Activated CD8-positive, alpha-beta memory T cell treated with anti-CD3 and anti-CD28 coated beads for 24 hours (primary cell): Measurements from ENCODE around the gene ANLN.
A peak's percentile ranks its signal among the peaks of the same experiment; 100 is the strongest.

Experiments used
- DNase-seq: peaks from one replicate; pipeline ENCODE4 v3.0.0-alpha.2; 2020

Gene ANLN, protein sequence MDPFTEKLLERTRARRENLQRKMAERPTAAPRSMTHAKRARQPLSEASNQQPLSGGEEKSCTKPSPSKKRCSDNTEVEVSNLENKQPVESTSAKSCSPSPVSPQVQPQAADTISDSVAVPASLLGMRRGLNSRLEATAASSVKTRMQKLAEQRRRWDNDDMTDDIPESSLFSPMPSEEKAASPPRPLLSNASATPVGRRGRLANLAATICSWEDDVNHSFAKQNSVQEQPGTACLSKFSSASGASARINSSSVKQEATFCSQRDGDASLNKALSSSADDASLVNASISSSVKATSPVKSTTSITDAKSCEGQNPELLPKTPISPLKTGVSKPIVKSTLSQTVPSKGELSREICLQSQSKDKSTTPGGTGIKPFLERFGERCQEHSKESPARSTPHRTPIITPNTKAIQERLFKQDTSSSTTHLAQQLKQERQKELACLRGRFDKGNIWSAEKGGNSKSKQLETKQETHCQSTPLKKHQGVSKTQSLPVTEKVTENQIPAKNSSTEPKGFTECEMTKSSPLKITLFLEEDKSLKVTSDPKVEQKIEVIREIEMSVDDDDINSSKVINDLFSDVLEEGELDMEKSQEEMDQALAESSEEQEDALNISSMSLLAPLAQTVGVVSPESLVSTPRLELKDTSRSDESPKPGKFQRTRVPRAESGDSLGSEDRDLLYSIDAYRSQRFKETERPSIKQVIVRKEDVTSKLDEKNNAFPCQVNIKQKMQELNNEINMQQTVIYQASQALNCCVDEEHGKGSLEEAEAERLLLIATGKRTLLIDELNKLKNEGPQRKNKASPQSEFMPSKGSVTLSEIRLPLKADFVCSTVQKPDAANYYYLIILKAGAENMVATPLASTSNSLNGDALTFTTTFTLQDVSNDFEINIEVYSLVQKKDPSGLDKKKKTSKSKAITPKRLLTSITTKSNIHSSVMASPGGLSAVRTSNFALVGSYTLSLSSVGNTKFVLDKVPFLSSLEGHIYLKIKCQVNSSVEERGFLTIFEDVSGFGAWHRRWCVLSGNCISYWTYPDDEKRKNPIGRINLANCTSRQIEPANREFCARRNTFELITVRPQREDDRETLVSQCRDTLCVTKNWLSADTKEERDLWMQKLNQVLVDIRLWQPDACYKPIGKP

GRCh38 chr7:36389371-36390198, at the start of gene ANLN:
Gene ANLN, plus strand, starts transcription at chr7:36389862. Its CDS starts 165 bp downstream, at chr7:36390027.
- peak; percentile 93 for DNase-seq

GRCh38 chr7:36343548-36343947, 46.1 kb upstream of the ANLN start:
- DNase-seq = no peak

DNA sequence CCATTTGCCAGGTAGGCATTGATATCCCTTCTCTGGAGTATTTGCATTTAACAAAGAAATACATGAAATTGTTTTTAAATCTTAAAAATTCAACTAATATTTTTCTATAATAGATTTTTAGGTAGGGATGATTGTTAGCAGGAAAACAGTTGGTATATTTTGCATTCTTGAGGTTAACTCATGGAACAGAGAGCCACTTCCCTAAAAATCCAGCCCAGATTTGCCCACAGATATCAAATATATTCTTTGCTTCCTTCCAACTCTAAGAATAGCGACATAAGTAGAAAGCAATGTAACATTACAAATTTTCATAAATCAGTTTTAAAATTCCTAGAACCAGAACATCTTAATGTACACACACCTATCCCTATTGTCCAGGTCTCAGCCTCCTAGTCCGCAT, 45.0 kb upstream of the ANLN start:
- DNase-seq = no peak

DNA sequence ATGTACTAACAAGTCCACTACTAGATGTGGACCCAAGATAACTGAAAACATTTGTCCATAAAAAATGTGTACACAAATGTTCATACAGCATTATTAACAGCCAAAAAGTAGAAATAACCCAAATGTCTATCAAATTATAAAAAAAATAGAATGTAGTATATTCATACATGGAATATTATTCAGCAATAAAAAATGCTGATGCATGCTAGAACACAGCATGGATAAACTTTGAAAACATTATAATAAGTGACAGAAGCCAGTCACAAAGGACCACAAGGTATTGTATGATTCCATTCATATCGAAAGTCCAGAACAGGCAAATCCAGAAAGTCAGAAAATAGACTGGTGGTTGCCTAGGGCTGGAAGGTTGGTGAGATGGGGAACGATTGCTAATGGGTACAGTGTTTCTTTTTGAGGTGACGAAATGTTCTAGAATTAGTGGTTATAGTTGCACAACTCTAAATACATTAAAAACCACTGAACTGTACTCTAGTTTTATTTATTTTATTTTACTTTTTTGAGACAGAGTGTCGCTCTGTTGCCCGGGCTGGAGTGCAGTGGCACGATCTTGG, 43.3 kb upstream of the ANLN start:
- no peak for DNase-seq

- no peak for DNase-seq
These were observed 41.4 kb upstream of the ANLN start for GRCh38 chr7:36348256-36348655.

- DNase-seq = no peak
These were observed 40.9 kb upstream of the ANLN start for GRCh38 chr7:36348771-36349170.

GRCh38 chr7:36349626-36350025, 40.0 kb upstream of the ANLN start:
- no peak for DNase-seq

DNA sequence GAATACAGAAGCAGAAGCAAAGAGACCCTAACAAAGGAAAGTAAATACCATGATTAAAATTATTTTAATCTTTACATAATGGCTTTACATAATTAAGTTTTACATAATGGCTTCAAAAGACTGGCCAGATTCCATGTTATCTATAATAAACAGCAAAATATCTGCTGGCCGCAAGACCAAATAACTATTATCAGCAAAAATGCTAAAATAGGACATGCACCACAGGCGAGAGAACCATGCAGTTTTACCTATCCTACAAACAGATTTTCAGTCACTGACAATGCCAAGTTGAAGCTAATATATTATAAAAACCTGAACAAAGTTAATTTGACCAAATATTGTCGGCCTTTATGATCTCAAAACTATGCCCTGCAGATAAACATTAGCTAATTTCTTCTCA, 34.2 kb upstream of the ANLN start:
- DNase-seq = no peak

- no peak for DNase-seq
These were observed 32.6 kb upstream of the ANLN start for GRCh38 chr7:36357054-36357453.

DNA sequence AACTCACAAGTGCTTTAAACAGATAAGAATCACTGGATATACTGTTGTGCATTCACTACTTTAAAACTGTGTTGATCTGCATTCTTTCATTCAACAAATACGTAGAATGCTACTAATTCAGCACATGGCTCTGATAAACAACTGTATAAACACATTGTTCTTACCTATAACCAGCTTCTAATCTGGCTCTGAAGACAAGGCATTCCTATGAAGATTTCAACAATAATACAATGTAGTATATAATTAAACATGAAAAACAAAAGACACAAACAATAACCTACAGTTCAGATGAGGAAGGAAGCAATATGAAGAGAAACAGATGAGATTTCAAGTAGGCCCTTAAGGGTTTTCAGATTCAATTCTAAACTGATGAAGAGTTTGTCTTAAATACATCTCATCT, 31.1 kb upstream of the ANLN start:
- DNase-seq = no peak

GRCh38 chr7:36360244-36360643, 29.4 kb upstream of the ANLN start:
- DNase-seq = no peak

GRCh38 chr7:36361227-36361626, 28.4 kb upstream of the ANLN start:
- DNase-seq = no peak

DNA sequence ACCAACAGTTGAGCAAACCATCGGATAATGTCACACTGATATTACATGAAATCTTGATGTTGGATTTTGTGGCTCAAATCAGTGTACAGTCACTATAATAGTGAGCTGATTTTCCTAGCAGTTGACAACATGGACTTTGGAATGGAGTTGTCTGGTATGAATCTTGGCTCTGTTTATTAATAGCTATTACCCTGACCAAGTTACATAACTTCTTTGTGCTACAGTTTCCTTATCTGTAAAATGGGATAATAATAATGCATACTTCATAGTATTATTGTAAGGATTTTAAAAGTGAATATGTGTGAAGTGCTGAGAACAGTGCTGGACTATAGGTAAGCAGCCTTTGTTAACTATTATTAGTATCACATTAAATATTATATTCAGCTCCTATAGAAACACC, 26.1 kb upstream of the ANLN start:
- DNase-seq = no peak

DNA sequence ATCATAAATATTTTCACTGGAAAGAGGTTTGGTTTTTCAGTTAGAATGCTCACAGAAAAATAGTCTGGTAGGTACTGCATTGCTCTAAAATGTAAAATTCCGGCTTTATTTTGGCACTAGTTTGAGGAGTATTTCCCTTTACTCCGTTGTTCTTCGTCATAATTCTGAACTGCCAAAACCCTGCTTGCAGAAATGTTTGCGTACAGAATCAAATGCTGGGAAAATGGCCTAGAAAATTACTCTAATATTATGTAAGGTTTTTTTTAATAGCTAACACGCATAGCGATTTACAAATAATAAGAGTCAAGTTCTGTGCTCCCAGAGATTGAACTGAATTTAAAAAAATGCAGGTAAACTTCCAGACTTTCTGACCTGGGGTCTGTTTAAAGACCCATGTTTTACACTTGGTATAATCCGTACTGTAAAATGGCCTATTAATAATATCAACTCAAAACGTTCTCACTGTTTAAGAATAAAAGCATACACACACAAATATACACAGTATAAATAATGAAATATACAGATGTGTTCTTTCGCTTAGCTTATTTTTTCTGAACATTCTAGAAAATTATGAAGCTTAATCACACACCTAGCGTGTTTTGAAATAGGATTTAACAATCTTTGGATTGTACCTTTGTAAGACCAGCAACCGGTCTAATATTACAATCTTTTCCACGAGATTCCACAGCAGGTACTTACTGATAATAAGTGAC, 23.5 kb upstream of the ANLN start:
- DNase-seq = no peak

DNA sequence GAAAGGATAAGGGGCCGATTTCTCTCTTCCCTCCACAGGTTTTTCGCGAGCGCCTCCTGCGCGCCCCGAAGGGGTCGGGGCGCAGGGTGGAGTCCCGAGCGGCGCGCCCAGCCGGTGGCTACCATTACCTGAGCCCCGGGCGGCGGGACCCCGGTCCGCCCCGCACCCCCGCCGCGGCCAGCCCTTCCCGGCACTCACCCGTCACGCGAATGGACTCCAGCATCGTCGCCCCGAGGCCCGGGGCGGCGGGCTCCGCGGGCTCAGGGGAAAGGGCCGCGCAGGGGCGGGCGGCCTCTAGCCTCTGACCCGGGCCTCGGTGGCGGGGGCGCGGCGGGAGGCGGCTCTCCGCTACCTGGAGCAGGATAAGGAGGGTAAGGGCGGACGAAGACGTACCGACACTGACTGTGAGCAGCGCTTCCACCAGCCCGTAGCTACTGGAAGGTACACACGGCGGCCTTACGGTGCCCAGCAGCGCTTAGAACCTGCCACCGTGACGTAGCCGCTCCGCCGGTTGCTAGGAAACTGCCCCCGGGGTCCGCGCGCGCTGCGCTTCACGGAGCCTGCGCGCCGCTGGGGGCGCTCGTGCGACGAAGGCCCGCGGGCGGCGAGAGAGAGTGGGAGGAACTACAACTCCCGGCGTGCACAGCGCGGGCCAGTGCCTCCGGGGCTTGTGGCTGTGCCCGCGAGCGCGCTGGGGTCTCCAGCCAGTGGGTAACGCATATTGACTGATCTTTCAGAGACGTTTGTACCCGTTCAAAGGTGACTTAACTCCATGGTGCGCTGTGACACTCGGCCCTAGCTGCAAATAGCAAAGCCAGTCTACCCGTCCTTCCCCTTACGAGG, 22.7 kb upstream of the ANLN start:
- DNase-seq = peak; percentile 96

DNA sequence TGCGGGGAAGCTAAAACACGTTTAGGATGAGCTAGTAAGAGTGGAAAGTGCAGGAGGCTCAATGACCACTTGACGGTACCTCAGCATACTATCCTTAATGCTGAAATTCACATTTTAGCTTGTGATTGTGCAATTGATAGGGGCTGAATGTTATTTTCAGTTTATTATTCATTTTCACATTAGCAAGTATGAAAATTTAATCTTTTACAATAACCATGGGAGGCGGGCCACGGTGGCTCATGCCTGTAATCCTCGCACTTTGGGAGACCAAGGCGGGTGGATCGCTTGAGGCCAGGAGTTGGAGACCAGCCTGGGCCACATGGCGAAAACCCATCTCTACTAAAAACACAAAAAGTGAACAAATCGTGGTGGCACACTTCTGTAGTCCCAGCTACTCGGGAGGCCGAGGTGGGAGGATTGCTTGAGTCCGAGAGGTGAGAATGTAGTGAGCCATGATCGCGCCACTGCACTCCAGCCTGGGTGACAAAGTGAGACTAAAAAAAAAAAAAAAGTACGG, 22.0 kb upstream of the ANLN start:
- DNase-seq = no peak

- no peak for DNase-seq
These were observed 21.2 kb upstream of the ANLN start for GRCh38 chr7:36368496-36368895.

- DNase-seq = no peak
These were observed 20.5 kb upstream of the ANLN start for GRCh38 chr7:36369171-36369570.

DNA sequence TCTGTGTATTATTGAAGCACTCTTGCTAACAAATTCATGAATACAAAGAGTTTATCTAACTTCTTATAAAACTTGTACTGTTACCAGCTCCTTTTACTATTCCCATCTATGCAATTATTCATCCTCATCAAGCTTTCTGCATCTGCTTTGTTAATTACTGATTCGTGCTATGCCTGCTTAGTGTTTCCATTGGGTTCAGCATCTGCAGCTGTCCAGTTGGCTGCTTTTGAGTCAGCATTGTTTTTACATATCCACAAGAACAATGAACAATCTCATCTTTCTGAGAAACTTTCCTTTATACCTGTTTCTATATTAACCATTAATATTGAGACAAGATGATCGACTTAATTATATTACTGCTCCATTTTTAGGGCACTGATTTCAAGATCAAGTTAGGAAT, 19.6 kb upstream of the ANLN start:
- no peak for DNase-seq

DNA sequence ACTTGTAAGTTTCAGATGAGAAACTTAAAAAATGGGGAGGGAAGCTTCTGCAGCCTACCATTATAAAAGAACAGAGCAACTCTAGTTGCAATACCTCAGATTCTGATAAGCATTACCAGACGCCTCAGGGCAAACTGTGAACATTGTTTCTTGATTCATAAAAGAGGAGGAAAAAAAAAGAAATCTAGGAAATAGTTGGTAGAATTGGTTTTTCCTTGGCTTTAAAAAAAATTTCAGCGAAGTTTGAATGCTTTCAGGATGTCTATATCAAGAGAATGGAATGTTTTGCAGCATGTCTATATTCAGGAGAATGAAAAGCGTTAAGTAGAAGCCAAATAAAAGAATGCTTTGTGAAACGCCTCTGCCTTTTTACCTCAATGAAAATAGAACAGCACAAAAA, 17.5 kb upstream of the ANLN start:
- no peak for DNase-seq
